Neutrophil (primary cell): ENCODE data around the gene IMPG2.

Source experiments
- H3K27ac ChIP-seq: fragments of 200-600 bp; sonication (generic); 2 replicates; pipeline ENCODE4 v1.5.1; 2016; ENCODE audit warnings: mild to moderate bottlenecking, moderate library complexity
- H3K27me3 ChIP-seq: fragments of 200-600 bp; sonication (generic); 2 replicates; pipeline ENCODE4 v1.6.0; 2016; ENCODE audit warnings: mild to moderate bottlenecking
- H3K36me3 ChIP-seq: fragments of 200-600 bp; sonication (generic); 2 replicates; pipeline ENCODE4 v1.5.1; 2017
- H3K4me1 ChIP-seq, 2 experiments: fragments of 200-600 bp in 1 of 2; sonication (generic) in 1 of 2; 1 replicate in 1 of 2; 2 replicates in 1 of 2; pipeline versions ENCODE4 v1.5.1 to v1.6.1; 2013 to 2016; ENCODE audit warnings: low read depth in 1 of 2, low read length in 1 of 2, mild to moderate bottlenecking in 1 of 2, moderate library complexity in 1 of 2; ENCODE audit not compliant: control insufficient read depth in 1 of 2, insufficient read depth in 1 of 2
- H3K4me3 ChIP-seq, 2 experiments: fragments of 200-600 bp in 1 of 2; sonication (generic) in 1 of 2; 1 replicate in 1 of 2; 2 replicates in 1 of 2; pipeline ENCODE4 v1.5.1; 2013 to 2016; ENCODE audit warnings: low read depth in 1 of 2, low read length in 1 of 2, mild to moderate bottlenecking in 1 of 2, moderate library complexity in 1 of 2
- H3K9me3 ChIP-seq: fragments of 200-600 bp; sonication (generic); 2 replicates; pipeline ENCODE4 v1.5.1; 2016
- TF ChIP-seq, protein P1 (sequence below): fragments of 200-600 bp; sonication (generic); IDR thresholded peaks from 2 replicates; pipeline ENCODE4 v1.5.1; 2016; ENCODE audit warnings: antibody characterized with exemption

IMPG2 gene

GRCh38 chr3:101329016-101329673 is 8.8 kb upstream of the IMPG2 start:
- no peaks in the 10 kb centered on the region for H3K4me1 ChIP-seq
- H3K4me3 ChIP-seq, result no peak overlapping the region
- H3K27ac ChIP-seq, result no peak overlapping the region
- no peaks in the 10 kb centered on the region for H3K9me3 ChIP-seq
- TF ChIP-seq, protein P1, sequence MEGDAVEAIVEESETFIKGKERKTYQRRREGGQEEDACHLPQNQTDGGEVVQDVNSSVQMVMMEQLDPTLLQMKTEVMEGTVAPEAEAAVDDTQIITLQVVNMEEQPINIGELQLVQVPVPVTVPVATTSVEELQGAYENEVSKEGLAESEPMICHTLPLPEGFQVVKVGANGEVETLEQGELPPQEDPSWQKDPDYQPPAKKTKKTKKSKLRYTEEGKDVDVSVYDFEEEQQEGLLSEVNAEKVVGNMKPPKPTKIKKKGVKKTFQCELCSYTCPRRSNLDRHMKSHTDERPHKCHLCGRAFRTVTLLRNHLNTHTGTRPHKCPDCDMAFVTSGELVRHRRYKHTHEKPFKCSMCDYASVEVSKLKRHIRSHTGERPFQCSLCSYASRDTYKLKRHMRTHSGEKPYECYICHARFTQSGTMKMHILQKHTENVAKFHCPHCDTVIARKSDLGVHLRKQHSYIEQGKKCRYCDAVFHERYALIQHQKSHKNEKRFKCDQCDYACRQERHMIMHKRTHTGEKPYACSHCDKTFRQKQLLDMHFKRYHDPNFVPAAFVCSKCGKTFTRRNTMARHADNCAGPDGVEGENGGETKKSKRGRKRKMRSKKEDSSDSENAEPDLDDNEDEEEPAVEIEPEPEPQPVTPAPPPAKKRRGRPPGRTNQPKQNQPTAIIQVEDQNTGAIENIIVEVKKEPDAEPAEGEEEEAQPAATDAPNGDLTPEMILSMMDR, result no peak
- H3K36me3 ChIP-seq, result peaks cover 49% of the 10 kb centered on the region
- H3K27me3 ChIP-seq, result no peaks in the 10 kb centered on the region

DNA sequence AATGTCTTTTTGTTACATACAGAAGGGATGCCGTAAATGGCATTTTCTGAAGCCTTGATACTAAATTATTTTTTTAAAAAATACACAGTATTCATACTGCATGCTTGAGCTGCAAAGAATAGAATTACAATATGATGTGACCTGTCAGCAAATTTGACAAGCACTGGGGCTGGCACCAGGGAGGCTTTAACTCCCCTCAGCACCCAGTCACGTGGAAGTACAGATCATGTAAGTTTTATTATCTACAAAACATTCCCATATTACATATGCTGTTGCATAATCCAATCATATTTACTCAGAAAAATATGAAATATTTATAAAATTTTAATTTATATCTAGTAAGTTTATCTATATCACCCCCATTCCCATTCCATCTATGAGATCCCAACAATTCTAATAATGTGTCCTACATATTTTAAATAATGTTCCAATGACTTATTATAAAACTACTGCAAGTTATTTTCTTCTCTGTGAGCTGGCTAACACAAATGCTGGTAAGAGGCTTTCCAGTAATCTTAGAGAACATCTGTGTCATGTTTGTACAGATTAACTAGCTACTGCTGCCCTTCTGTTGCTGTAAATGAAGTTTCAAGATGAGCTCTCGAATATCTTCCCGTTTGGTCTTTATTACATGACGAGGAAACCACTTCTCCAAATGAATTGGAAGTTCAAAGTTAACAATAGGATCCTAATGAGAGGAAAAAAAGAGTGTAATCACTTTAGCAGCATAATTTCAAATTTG is 5.2 kb upstream of the IMPG2 start:
- TF ChIP-seq, protein P1, result no peak
- peaks cover 39% of the 10 kb centered on the region for H3K36me3 ChIP-seq
- H3K4me3 ChIP-seq, result no peak overlapping the region
- H3K4me1 ChIP-seq, result no peaks in the 10 kb centered on the region
- H3K9me3 ChIP-seq, result no peaks in the 10 kb centered on the region
- no peaks in the 10 kb centered on the region for H3K27me3 ChIP-seq
- H3K27ac ChIP-seq, result no peak overlapping the region

DNA sequence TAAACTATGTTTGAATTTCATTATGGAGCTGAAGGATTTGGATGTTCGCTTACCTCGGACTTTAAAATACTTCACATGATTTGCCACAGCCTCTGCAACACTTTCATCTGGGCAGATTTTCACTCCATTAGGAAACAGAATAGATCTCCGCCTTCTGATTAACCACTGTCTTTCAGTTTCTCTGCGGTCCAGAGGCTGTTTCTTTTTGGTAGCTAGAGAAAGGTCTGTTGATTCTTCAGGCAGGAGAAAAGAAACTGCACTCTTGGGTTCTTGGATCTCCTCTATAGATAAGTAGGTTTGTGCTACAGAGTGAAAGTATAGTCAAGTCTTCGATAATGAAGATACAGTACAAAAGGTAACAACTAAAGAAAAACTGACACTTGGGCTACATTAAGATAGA is 844 bp downstream of the IMPG2 start:
- Histone ChIP-seq H3K4me1 (no peaks in the 10 kb centered on the region), H3K36me3 (no peaks in the 10 kb centered on the region), H3K27ac (no peak overlapping the region), H3K9me3 (no peaks in the 10 kb centered on the region), H3K27me3 (no peaks in the 10 kb centered on the region), H3K4me3 (no peak overlapping the region)
- TF ChIP-seq, protein P1, result no peak

GRCh38 chr3:101312545-101312944 is 7.8 kb downstream of the IMPG2 start:
- no peaks in the 10 kb centered on the region for H3K36me3 ChIP-seq
- no peak overlapping the region for H3K27ac ChIP-seq
- TF ChIP-seq, protein P1, result no peak
- H3K9me3 ChIP-seq, result no peaks in the 10 kb centered on the region
- no peak overlapping the region for H3K4me3 ChIP-seq
- no peaks in the 10 kb centered on the region for H3K4me1 ChIP-seq
- no peaks in the 10 kb centered on the region for H3K27me3 ChIP-seq

DNA sequence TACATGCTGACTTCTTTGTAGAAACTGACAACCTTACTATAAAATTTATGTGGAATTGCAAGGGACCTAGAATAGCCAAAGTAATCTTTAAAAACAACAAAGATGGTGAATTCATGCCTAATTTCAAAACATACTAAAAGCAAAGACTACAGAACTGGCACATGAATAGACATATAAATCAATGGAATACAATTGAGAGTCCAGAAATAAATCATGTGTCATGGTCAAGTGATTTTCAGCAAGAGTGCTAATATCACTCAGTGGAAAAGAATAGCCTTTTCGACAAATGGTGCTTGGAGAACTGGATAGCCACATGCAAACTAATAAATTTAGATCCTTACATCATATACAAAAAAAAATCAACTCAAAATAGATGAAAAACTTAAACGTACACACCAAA is 8.7 kb downstream of the IMPG2 start:
- no peaks in the 10 kb centered on the region for H3K36me3 ChIP-seq
- no peaks in the 10 kb centered on the region for H3K9me3 ChIP-seq
- no peak overlapping the region for H3K27ac ChIP-seq
- no peaks in the 10 kb centered on the region for H3K27me3 ChIP-seq
- no peak overlapping the region for H3K4me3 ChIP-seq
- TF ChIP-seq, protein P1, result no peak
- no peaks in the 10 kb centered on the region for H3K4me1 ChIP-seq
